HUDEP-2 (cell line): Measurements from ENCODE around the gene AIF1.

Experiments used
- DNase-seq, 76 experiments: peaks; one replicate each; lab custom pipeline; 2025; ENCODE audit not compliant: unreplicated experiment in 76 of 76; lab: John Stamatoyannopoulos, UW

AIF1 gene

GRCh38 chr6:31661262-31662123, 46.5 kb downstream of the AIF1 start:
- peak in 13 of 76 experiments; percentile 14 to 52 (median 25) for DNase-seq

GRCh38 chr6:31662124-31662723, 47.2 kb downstream of the AIF1 start:
- no peak for DNase-seq

GRCh38 chr6:31663126-31663960, 48.3 kb downstream of the AIF1 start:
- DNase-seq: no peak

- DNase-seq: no peak
Observed at GRCh38 chr6:31663961-31664789, 49.1 kb downstream of the AIF1 start.

GRCh38 chr6:31664790-31665500, 49.9 kb downstream of the AIF1 start, which contains the start of gene GPANK1:
Gene GPANK1, minus strand, starts transcription at chr6:31664997. Its CDS starts 519 bp downstream, at chr6:31664478.
- DNase-seq: peak in 74 of 76 experiments; percentile 74 to 97 (median 92)

GRCh38 chr6:31665501-31666336, 50.7 kb downstream of the AIF1 start, which contains the start of gene CSNK2B:
Gene CSNK2B, plus strand, starts transcription at chr6:31666080. Its CDS starts 752 bp downstream, at chr6:31666832.
- DNase-seq: peak in 75 of 76 experiments; percentile 82 to 99 (median 99)

- DNase-seq: peak in 7 of 76 experiments; percentile 14 to 48 (median 25)
Observed at GRCh38 chr6:31666337-31666965, 51.4 kb downstream of the AIF1 start.
